Fibroblast of pulmonary artery (primary cell): ENCODE results near the gene TYW1.
"Not testable (repeated sequence)": the region's sequence is repeated elsewhere in the genome, so short reads cannot be mapped to it uniquely, and the experiment has no call there.

Source experiments
- DNase-seq: peaks from one replicate; pipeline ENCODE4 v3.0.0-alpha.2; 2010; ENCODE audit warnings: low read depth
- H3K4me3 ChIP-seq: replicated peaks from 2 replicates; pipeline ENCODE4 v1.5.1; 2011; ENCODE audit warnings: low read depth, mild to moderate bottlenecking, control low read depth, low read length, moderate library complexity
- CTCF ChIP-seq: IDR thresholded peaks from 2 replicates; pipeline ENCODE4 v1.5.1; 2011; ENCODE audit warnings: mild to moderate bottlenecking, control low read depth, low read length, inconsistent platforms; ENCODE audit errors: missing control alignments

TYW1 gene

DNA sequence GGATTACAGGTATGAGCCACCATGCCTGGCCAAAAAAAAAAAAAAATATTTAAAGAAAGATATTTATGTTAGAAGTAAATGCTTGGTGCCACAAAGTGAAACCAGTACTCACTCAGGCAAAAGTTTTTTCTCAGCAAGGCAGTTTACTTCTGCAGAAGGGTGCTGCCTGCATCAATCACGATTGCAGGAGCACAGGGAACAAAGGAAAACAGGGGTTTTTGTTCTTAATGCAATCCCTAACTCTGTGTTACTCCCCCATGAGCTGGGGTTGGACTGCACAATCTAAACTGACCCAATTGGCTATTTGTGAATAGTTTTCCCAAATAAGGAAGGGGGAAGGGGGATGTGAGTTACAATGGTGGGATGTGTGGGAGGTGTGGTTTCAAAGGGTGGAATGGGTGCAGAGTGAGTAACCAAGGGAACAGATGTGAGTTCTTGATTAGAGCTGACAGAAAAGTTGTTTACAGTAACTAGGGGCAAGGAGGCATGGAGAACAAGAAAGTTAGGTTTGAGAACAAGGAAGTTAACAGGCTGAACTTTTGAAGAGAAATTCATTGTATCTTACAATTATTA is 255.4 kb downstream of the TYW1 start:
- no peak for TF ChIP-seq CTCF
- H3K4me3 ChIP-seq = no peak overlapping the region
- no peak for DNase-seq

DNA sequence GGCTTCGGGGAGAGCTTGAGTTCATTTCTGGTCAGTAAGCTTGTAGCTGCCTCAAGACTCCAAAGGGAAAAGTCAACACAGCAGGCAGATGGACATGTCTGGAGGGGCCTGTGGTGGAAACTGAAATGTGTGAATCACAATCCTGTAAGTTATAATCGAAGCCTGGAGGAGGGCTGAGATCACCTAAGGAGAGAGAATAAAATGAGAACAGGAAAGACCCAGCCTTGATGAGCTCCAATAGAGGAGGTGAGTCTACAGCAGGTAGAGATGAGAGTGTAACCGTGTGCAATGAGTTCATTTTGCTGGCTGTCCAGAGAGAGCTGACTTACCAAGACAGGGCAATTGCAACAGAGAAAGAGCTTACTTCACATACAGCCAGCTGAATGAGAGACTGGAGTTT is 258.4 kb downstream of the TYW1 start:
- not testable (repeated sequence) for DNase-seq

DNA sequence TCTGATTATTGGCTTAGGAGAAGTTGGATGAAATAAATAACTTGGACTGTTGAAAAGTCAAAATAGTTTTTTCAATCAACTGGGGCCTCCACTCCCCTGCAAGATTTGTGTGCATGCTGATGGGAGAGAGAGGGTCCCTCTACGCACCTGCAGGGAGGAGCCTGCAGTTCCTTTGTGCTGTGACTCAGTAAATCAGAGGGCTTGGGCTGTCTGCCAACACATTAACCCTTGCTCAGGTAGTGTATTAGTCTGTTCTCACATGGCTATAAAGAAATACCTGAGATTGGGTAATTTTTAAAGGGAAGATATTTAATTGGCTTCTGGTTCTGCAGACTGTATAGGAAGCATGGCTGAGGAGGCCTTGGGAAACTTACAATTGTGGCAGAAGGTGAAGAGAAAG is 261.1 kb downstream of the TYW1 start:
- DNase-seq, H3K4me3 ChIP-seq: not testable (repeated sequence)

More for the DNA sequence above, 258.4 kb downstream of the TYW1 start:
- not testable (repeated sequence) for H3K4me3 ChIP-seq

- not testable (repeated sequence) for DNase-seq, H3K4me3 ChIP-seq
Measured at GRCh38 chr7:67259363-67259762, 262.7 kb downstream of the TYW1 start.

DNA sequence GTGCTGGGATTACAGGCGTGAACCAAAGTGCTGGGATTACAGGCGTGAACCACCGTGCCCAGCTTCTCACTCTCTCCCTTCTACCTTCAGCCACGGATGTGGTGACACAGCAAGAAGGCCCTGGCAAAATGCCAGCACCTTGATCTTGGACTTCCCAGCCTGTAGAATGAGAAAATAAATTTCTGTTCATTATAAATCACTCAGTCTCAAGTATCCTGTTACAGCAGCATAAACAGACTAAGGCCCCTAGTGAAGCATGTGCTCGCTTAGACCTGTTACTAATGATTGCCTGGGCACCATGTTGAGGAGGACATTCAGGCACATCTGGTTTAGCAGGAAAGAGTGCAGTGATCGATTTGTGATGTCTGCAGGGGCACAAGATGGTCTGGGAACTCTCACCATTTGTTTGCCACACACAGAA is 263.5 kb downstream of the TYW1 start:
- H3K4me3 ChIP-seq, DNase-seq: not testable (repeated sequence)

DNA sequence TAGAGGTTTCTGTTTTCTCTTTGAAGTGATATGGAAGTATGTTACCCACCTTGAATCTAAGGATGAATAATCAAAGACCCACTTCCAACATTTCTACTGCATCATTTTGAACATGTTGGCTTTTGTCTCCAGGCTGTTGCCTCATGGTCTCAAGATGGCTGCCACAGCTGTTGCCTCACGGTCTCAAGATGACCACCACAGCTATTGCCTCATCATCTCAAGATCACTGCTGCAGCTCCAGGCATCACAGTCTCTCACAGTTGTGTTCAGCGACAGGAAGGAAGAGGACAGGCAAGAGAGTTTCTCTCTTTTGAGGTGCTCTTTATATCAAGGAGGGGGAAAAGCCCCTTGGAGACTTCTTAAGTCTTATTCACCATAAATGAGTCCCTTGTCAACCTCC is 267.4 kb downstream of the TYW1 start:
- H3K4me3 ChIP-seq = not testable (repeated sequence)
- peak; percentile 29 for DNase-seq

DNA sequence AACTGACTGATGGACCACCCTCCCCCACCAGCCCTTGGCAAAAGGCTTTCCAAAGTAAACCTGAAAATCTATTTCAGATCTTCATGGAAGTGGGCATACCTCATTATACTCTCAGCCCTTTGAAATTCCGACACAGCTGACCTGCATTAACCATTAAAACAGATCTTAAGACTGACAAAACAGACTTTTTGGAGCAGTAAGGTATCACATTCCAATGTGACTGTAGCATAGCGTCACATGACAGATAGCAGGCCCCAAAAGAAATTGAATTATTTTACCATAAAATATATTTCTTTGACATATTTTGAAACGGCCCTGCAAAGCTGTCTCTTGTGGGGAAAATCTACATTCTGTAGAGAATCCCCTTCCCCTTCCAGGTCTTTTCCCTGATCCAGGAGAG is 269.4 kb downstream of the TYW1 start:
- not testable (repeated sequence) for DNase-seq, H3K4me3 ChIP-seq

DNA sequence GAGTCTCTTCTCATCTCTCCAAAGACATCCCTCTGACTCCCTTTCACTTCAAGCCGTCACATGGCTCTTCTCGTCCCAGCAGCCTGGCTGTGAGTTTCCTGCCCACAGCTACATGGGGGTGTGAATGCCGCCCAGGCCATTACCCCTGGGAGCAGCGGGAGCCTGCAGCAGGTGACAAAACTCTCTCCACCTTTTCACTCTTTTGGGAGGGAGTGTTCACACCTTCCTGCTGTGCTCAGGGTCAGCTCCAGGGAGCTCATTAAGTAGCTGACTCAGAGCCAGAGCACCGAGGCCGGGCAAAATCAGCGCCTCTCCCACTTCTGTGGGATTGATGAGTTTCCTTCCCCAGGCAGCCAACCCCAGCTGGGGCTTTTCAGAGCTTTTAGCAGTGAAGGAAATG is 271.3 kb downstream of the TYW1 start:
- no peak for TF ChIP-seq CTCF
- H3K4me3 ChIP-seq = no peak overlapping the region
- DNase-seq = no peak

DNA sequence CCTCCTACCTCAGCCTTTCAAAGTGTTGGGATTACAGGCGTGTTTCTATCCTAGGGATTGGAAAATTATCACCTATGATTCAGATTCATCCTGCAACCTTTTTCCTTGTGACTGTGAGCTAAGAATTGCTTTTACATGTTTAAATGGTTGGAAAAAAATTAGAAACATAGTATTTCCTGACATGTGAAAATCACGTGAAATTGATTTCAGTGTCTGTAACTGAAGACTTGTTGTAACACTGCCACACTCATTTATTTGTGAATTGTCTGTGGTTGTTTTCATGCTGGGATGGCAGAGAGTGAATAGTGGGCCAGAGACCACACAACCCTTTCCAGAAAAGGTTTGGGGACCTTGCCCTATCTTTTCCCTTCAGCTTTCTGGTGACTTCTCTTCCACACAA is 273.3 kb downstream of the TYW1 start:
- DNase-seq, H3K4me3 ChIP-seq: not testable (repeated sequence)
